AG09319 (cell line): ENCODE results near the gene NECTIN1.

Source experiments
- DNase-seq: peaks from one replicate; pipeline ENCODE4 v3.0.0-alpha.2; 2010; ENCODE audit warnings: low read depth; ENCODE audit errors: extremely low read depth
- CTCF ChIP-seq: IDR thresholded peaks from 2 replicates; pipeline ENCODE4 v1.5.1; 2011; ENCODE audit warnings: low read depth, mild to moderate bottlenecking, inconsistent platforms, low read length, moderate library complexity

The NECTIN1 gene

GRCh38 chr11:119652907-119653659, 75.9 kb downstream of the NECTIN1 start:
- no peak for TF ChIP-seq CTCF
- DNase-seq: no peak

GRCh38 chr11:119651802-119652584, 77.0 kb downstream of the NECTIN1 start:
- TF ChIP-seq CTCF: no peak
- no peak for DNase-seq

- DNase-seq: no peak
- no peak for TF ChIP-seq CTCF
Measured at GRCh38 chr11:119650251-119650650, 78.7 kb downstream of the NECTIN1 start.

GRCh38 chr11:119647254-119647653, 81.7 kb downstream of the NECTIN1 start:
- TF ChIP-seq CTCF: no peak
- DNase-seq: no peak

GRCh38 chr11:119645018-119645417, 84.0 kb downstream of the NECTIN1 start:
- TF ChIP-seq CTCF: no peak
- DNase-seq: no peak

GRCh38 chr11:119644502-119644901, 84.5 kb downstream of the NECTIN1 start:
- TF ChIP-seq CTCF: no peak
- DNase-seq: no peak

- no peak for DNase-seq
- TF ChIP-seq CTCF: no peak
Measured at GRCh38 chr11:119643876-119644225, 85.1 kb downstream of the NECTIN1 start.
